Thoracic aorta (tissue), 2 donors: Measurements from ENCODE around the gene PCBD2. TPM values are rescaled to one million over a fixed set of nuclear protein-coding genes. Genes with fewer than 3 reads are reported as not detected.

Experiments
- ATAC-seq: fragments of 150-250 bp; one replicate; pipeline ENCODE4 v1.8.0; 2017; ENCODE audit warnings: low read depth; ENCODE audit not compliant: insufficient number of reproducible peaks, low FRiP score
- DNase-seq: peaks from one replicate; pipeline ENCODE4 v3.0.0-alpha.2; 2020; ENCODE audit warnings: low spot score
- H3K27ac ChIP-seq, 2 donors: fragments of 200-600 bp; sonication (generic); 1 replicate in 1 of 2; 2 replicates in 1 of 2; pipeline ENCODE4 v1.5.1; 2016; ENCODE audit warnings: mild to moderate bottlenecking in 2 of 2, moderate library complexity in 2 of 2
- H3K27me3 ChIP-seq: fragments of 200-600 bp; sonication (generic); replicated peaks from 2 replicates; pipeline ENCODE4 v1.6.0; 2016; ENCODE audit warnings: mild to moderate bottlenecking; ENCODE audit not compliant: insufficient read depth
- H3K36me3 ChIP-seq: fragments of 200-600 bp; sonication (generic); one replicate; pipeline ENCODE4 v1.5.1; 2016
- H3K4me1 ChIP-seq, 2 donors: fragments of 200-600 bp; sonication (generic); 1 replicate in 1 of 2; 2 replicates in 1 of 2; pipeline versions ENCODE4 v1.5.1 to v1.6.0; 2016; ENCODE audit warnings: low read depth in 2 of 2, mild to moderate bottlenecking in 1 of 2; ENCODE audit not compliant: control insufficient read depth in 1 of 2
- H3K4me3 ChIP-seq: fragments of 200-600 bp; sonication (generic); 2 replicates; pipeline ENCODE4 v1.5.1; 2016; ENCODE audit warnings: mild to moderate bottlenecking
- H3K9me3 ChIP-seq: fragments of 200-600 bp; sonication (generic); 2 replicates; pipeline ENCODE4 v1.5.1; 2016
- CTCF ChIP-seq: fragments of 200-600 bp; sonication (generic); IDR thresholded peaks from one replicate; pipeline ENCODE4 v1.5.1; 2019; ENCODE audit warnings: antibody characterized with exemption
- total RNA-seq, 2 donors: library from RNA; depleted of rRNA; stranded (reverse); fragments of >200 nt; gene quantifications; one replicate each; pipeline versions ENCODE4 v1.1.0 to v1.2.3, GENCODE V29; 2016

PCBD2 gene
- total RNA-seq, 2 donors from 2014 or later, result 6.9 to 10.4 TPM

DNA sequence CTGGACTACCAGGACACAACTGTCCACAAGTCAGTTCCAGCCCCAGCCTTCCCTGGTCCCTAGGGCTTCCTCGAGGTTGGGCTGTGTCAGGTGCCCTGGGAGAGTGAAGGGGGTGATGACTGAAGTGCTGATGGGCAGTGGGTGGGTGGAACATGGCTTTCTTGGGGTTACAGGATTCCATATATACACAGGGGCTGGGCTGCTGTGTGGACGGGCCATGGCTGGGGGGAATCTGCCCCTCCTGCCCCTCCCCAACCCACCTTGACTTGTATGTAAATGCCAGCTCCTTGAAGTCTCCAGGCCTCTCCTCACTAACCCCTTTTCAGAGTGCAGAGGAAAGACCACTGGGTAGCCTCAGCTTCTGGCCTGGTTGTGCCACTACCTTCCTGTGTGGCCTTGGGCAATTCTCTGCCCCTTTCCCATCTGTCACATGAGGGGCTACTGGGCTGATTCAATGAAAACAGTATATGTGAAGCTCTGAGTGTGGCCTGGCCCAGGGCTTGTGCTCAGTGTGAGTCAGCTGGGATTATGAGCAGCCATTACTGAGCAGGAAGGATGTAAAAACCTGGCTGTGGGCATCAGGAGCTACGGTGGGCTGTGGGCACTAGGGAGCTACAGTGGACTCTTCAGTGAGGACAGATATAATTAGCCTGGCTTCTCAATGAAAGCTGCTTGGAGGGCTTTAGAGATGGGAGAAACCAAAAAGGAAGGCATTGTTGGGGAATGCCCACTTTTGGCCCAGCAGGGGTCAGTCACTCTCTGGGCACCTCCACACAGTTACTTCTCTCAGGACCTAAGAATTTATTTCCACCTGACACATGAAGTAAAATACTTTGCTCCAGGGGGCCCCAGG is 105.8 kb downstream of the PCBD2 start:
- H3K36me3 ChIP-seq, result no peaks in the 10 kb centered on the region
- no peak for ATAC-seq
- H3K9me3 ChIP-seq, result no peaks in the 10 kb centered on the region
- H3K27ac ChIP-seq, result no peak overlapping the region
- no peak for TF ChIP-seq CTCF
- DNase-seq, result no peak
- H3K4me3 ChIP-seq, result no peak overlapping the region
- no peaks in the 10 kb centered on the region for H3K27me3 ChIP-seq
- peaks cover 13 to 32% of the 10 kb centered on the region in 2 donors for H3K4me1 ChIP-seq

DNA sequence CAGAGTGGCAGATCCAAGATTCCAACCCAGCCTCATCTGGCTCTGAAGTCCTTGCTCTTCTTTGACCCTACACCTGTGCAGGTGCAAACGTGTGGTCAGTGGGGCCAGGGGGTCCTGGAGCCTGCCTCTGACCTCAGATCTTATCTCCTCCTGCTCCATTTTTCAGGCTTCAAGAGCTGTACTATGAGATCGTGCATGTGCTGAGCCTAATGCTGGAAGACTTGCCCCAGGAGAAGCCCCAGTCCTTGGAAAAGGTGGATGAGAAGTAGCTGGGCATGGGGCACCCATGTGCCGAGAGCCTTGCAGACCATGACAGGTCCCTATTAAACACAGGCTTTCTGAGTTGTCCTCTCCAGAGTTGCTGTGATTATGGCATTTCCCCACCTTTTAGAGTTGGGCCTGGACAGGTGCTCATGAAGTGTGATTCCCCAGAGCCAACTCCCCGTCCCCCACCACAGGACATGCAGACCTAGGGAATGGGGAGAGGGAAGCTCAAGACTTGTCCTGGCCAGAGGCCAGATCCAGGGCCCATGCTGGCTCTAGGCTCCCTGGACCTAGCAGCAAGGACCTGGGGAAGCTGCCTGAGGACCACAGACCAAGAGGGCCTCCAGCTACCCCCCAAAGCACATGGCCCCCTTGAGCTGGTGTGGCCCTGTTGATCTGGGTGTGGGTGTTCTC is 106.6 kb downstream of the PCBD2 start:
- Histone ChIP-seq H3K4me3 (no peak overlapping the region), H3K27ac (no peak overlapping the region), H3K36me3 (no peaks in the 10 kb centered on the region), H3K4me1 (peaks cover 13 to 32% of the 10 kb centered on the region in 2 donors), H3K27me3 (no peaks in the 10 kb centered on the region), H3K9me3 (no peaks in the 10 kb centered on the region)
- DNase-seq, result no peak
- TF ChIP-seq CTCF, result no peak
- ATAC-seq, result no peak

- no peak for TF ChIP-seq CTCF
- Histone ChIP-seq H3K4me3 (no peak overlapping the region), H3K27me3 (no peaks in the 10 kb centered on the region), H3K9me3 (no peaks in the 10 kb centered on the region), H3K4me1 (peaks cover 13 to 32% of the 10 kb centered on the region in 2 donors), H3K27ac (no peak overlapping the region), H3K36me3 (no peaks in the 10 kb centered on the region)
- no peak for ATAC-seq
- DNase-seq, result no peak
Observed at GRCh38 chr5:135012033-135012588, 107.2 kb downstream of the PCBD2 start.

Other genes with a start within 250 kb of the PCBD2 start
- 10 to 100 TPM; 18.4 to 24.4 TPM for gene CAMLG, start 166.6 kb upstream of the PCBD2 start, total RNA-seq
- gene DDX46, start 146.4 kb upstream of the PCBD2 start, total RNA-seq, result 10 to 100 TPM; 27.1 to 59.2 TPM
- gene C5orf24, start 59.2 kb upstream of the PCBD2 start, total RNA-seq, result 10 to 100 TPM; 63.8 to 71.0 TPM
- 100 to 1,000 TPM in 1 of 2 donors, 10 to 100 TPM in 1; 91.2 to 181 TPM for gene TXNDC15, start 30.8 kb upstream of the PCBD2 start, total RNA-seq
- gene CATSPER3, start 62.8 kb downstream of the PCBD2 start, total RNA-seq, result not detected
- not detected for gene PITX1, start 129.1 kb downstream of the PCBD2 start, total RNA-seq